Muscle layer of colon (tissue), 2 donors: Measurements from ENCODE around the gene ME3.
A peak's percentile ranks its signal among the peaks of the same experiment; 100 is the strongest.
"Not testable (repeated sequence)": the region's sequence is repeated elsewhere in the genome, so short reads cannot be mapped to it uniquely, and the experiment has no call there.

Source experiments
- H3K27ac ChIP-seq: one replicate; pipeline ENCODE4 v1.7.0; 2013; ENCODE audit warnings: low read depth, mild to moderate bottlenecking, low read length, moderate library complexity
- H3K27me3 ChIP-seq, 2 donors: one replicate each; pipeline ENCODE4 v1.7.0; 2013; ENCODE audit warnings: low read length in 2 of 2, mild to moderate bottlenecking in 2 of 2; ENCODE audit not compliant: insufficient read depth in 2 of 2, control insufficient read depth in 1 of 2
- H3K36me3 ChIP-seq: one replicate; pipeline ENCODE4 v1.7.0; 2013; ENCODE audit warnings: mild to moderate bottlenecking, low read length; ENCODE audit not compliant: insufficient read depth
- H3K4me1 ChIP-seq: one replicate; pipeline ENCODE4 v1.7.0; 2013; ENCODE audit warnings: mild to moderate bottlenecking, low read length; ENCODE audit not compliant: insufficient read depth
- H3K4me3 ChIP-seq, 2 donors: one replicate each; pipeline ENCODE4 v1.7.0; 2013; ENCODE audit warnings: low read length in 2 of 2, low read depth in 1 of 2, mild to moderate bottlenecking in 1 of 2, moderate library complexity in 1 of 2
- H3K9ac ChIP-seq: one replicate; pipeline ENCODE4 v1.7.0; 2013; ENCODE audit warnings: low read length
- H3K9me3 ChIP-seq: one replicate; pipeline ENCODE4 v1.7.0; 2013; ENCODE audit warnings: mild to moderate bottlenecking, low read length
- donor health status: abdominal sarcoma.
- donor health status: Adenocarcinoma of cecum.

The ME3 gene

GRCh38 chr11:86630229-86630981, 42.0 kb downstream of the ME3 start:
- H3K27ac ChIP-seq, result peak overlapping the region; percentile 65

GRCh38 chr11:86629045-86629706, 43.2 kb downstream of the ME3 start:
- peaks cover 48% of the 10 kb centered on the region for H3K4me1 ChIP-seq
- no peaks in the 10 kb centered on the region for H3K36me3 ChIP-seq
- no peak overlapping the region for H3K9ac ChIP-seq
- H3K27me3 ChIP-seq, result no peaks in the 10 kb centered on the region
- H3K4me3 ChIP-seq, result no peak overlapping the region
- peak overlapping the region; percentile 65 for H3K27ac ChIP-seq
- H3K9me3 ChIP-seq, result no peaks in the 10 kb centered on the region

More at GRCh38 chr11:86630229-86630981, 42.0 kb downstream of the ME3 start:
- Histone ChIP-seq H3K4me1 (peaks cover 46% of the 10 kb centered on the region), H3K4me3 (no peak overlapping the region), H3K9me3 (no peaks in the 10 kb centered on the region), H3K27me3 (no peaks in the 10 kb centered on the region), H3K36me3 (no peaks in the 10 kb centered on the region), H3K9ac (no peak overlapping the region)

GRCh38 chr11:86627776-86628455, 44.5 kb downstream of the ME3 start:
- H3K27ac ChIP-seq, result peak overlapping the region; percentile 61
- H3K4me3 ChIP-seq, result no peak overlapping the region
- peaks cover 59% of the 10 kb centered on the region for H3K4me1 ChIP-seq
- no peaks in the 10 kb centered on the region for H3K27me3 ChIP-seq
- H3K9ac ChIP-seq, result no peak overlapping the region
- H3K9me3 ChIP-seq, result no peaks in the 10 kb centered on the region
- no peaks in the 10 kb centered on the region for H3K36me3 ChIP-seq

GRCh38 chr11:86625981-86626380, 46.4 kb downstream of the ME3 start:
- no peaks in the 10 kb centered on the region for H3K9me3 ChIP-seq
- peaks cover 70% of the 10 kb centered on the region for H3K4me1 ChIP-seq
- H3K36me3 ChIP-seq, result no peaks in the 10 kb centered on the region
- no peaks in the 10 kb centered on the region for H3K27me3 ChIP-seq
- no peak overlapping the region for H3K9ac ChIP-seq
- no peak overlapping the region for H3K27ac ChIP-seq
- no peak overlapping the region for H3K4me3 ChIP-seq

- Histone ChIP-seq H3K4me3 (no peak overlapping the region), H3K9ac (no peak overlapping the region), H3K9me3 (no peaks in the 10 kb centered on the region), H3K4me1 (peaks cover 70% of the 10 kb centered on the region), H3K36me3 (no peaks in the 10 kb centered on the region), H3K27me3 (no peaks in the 10 kb centered on the region), H3K27ac (no peak overlapping the region)
These were observed 46.9 kb downstream of the ME3 start for GRCh38 chr11:86625544-86625943.

- no peak overlapping the region for H3K27ac ChIP-seq
- H3K4me1 ChIP-seq, result peaks cover 61% of the 10 kb centered on the region
- no peaks in the 10 kb centered on the region for H3K9me3 ChIP-seq
- H3K36me3 ChIP-seq, result no peaks in the 10 kb centered on the region
- no peak overlapping the region for H3K4me3 ChIP-seq
- no peaks in the 10 kb centered on the region for H3K27me3 ChIP-seq
- H3K9ac ChIP-seq, result no peak overlapping the region
These were observed 48.0 kb downstream of the ME3 start for GRCh38 chr11:86624366-86624765.

GRCh38 chr11:86623736-86624135, 48.7 kb downstream of the ME3 start:
- no peaks in the 10 kb centered on the region for H3K9me3 ChIP-seq
- H3K9ac ChIP-seq, result no peak overlapping the region
- peak overlapping the region; percentile 53 for H3K27ac ChIP-seq
- H3K27me3 ChIP-seq, result no peaks in the 10 kb centered on the region
- no peak overlapping the region for H3K4me3 ChIP-seq
- H3K4me1 ChIP-seq, result peaks cover 55% of the 10 kb centered on the region
- no peaks in the 10 kb centered on the region for H3K36me3 ChIP-seq

- Histone ChIP-seq H3K27me3 (no peaks in the 10 kb centered on the region), H3K4me1 (peaks cover 49% of the 10 kb centered on the region), H3K9ac (no peak overlapping the region), H3K4me3 (no peak overlapping the region), H3K36me3 (no peaks in the 10 kb centered on the region), H3K27ac (no peak overlapping the region), H3K9me3 (no peaks in the 10 kb centered on the region)
These were observed 49.3 kb downstream of the ME3 start for GRCh38 chr11:86623041-86623621.

GRCh38 chr11:86621854-86622253, 50.6 kb downstream of the ME3 start:
- peaks cover 43% of the 10 kb centered on the region for H3K4me1 ChIP-seq

GRCh38 chr11:86620891-86621521, 51.4 kb downstream of the ME3 start:
- Histone ChIP-seq H3K9ac (no peak overlapping the region), H3K27me3 (no peaks in the 10 kb centered on the region), H3K4me1 (peaks cover 43% of the 10 kb centered on the region), H3K4me3 (no peak overlapping the region), H3K27ac (no peak overlapping the region), H3K9me3 (no peaks in the 10 kb centered on the region), H3K36me3 (no peaks in the 10 kb centered on the region)

More at GRCh38 chr11:86621854-86622253, 50.6 kb downstream of the ME3 start:
- Histone ChIP-seq H3K27ac (no peak overlapping the region), H3K9ac (no peak overlapping the region), H3K27me3 (no peaks in the 10 kb centered on the region), H3K4me3 (no peak overlapping the region), H3K36me3 (no peaks in the 10 kb centered on the region), H3K9me3 (no peaks in the 10 kb centered on the region)

- H3K27ac ChIP-seq, H3K27me3 ChIP-seq, H3K36me3 ChIP-seq, H3K9ac ChIP-seq, H3K9me3 ChIP-seq, H3K4me3 ChIP-seq: not testable (repeated sequence)
- peaks cover 37% of the 10 kb centered on the region for H3K4me1 ChIP-seq
These were observed 53.0 kb downstream of the ME3 start for GRCh38 chr11:86619428-86619827.
